Glomerular visceral epithelial cell (primary cell): ENCODE results near the gene NUBP1.
A peak's percentile ranks its signal among the peaks of the same experiment; 100 is the strongest.
"Not testable (repeated sequence)": the region's sequence is repeated elsewhere in the genome, so short reads cannot be mapped to it uniquely, and the experiment has no call there.

Source experiments
- DNase-seq: peaks from one replicate; pipeline ENCODE4 v3.0.0-alpha.2; 2016; ENCODE audit errors: extremely low spot score

Gene NUBP1

GRCh38 chr16:10751291-10751697 lies 7.7 kb downstream of the NUBP1 start:
- DNase-seq = no peak

GRCh38 chr16:10752843-10753523 lies 9.3 kb downstream of the NUBP1 start:
- DNase-seq = no peak

GRCh38 chr16:10753670-10754069 lies 10.0 kb downstream of the NUBP1 start:
- no peak for DNase-seq

GRCh38 chr16:10754941-10755340 lies 11.3 kb downstream of the NUBP1 start:
- DNase-seq = peak; percentile 29

GRCh38 chr16:10756574-10756973 lies 12.9 kb downstream of the NUBP1 start:
- no peak for DNase-seq

- no peak for DNase-seq
These were observed 17.2 kb downstream of the NUBP1 start for GRCh38 chr16:10760858-10761257.

- no peak for DNase-seq
These were observed 17.7 kb downstream of the NUBP1 start for GRCh38 chr16:10761373-10761772.

GRCh38 chr16:10762336-10763016 lies 18.8 kb downstream of the NUBP1 start:
- DNase-seq = no peak

- no peak for DNase-seq
These were observed 19.8 kb downstream of the NUBP1 start for GRCh38 chr16:10763456-10763855.

- no peak for DNase-seq
These were observed 22.1 kb downstream of the NUBP1 start for GRCh38 chr16:10765772-10766171.

GRCh38 chr16:10767127-10767526 lies 23.5 kb downstream of the NUBP1 start:
- no peak for DNase-seq

- DNase-seq = no peak
These were observed 25.7 kb downstream of the NUBP1 start for GRCh38 chr16:10769381-10769780.

- DNase-seq = no peak
These were observed 27.3 kb downstream of the NUBP1 start for GRCh38 chr16:10770907-10771306.

- no peak for DNase-seq
These were observed 32.6 kb downstream of the NUBP1 start for GRCh38 chr16:10776280-10776679.

GRCh38 chr16:10776923-10777322 lies 33.3 kb downstream of the NUBP1 start:
- DNase-seq = not testable (repeated sequence)

GRCh38 chr16:10777356-10777755 lies 33.7 kb downstream of the NUBP1 start:
- no peak for DNase-seq

- not testable (repeated sequence) for DNase-seq
These were observed 36.3 kb downstream of the NUBP1 start for GRCh38 chr16:10779908-10780307.

- DNase-seq = no peak
These were observed 37.0 kb downstream of the NUBP1 start for GRCh38 chr16:10780628-10781027.

- no peak for DNase-seq
These were observed 39.0 kb downstream of the NUBP1 start for GRCh38 chr16:10782628-10783027.

- DNase-seq = no peak
These were observed 43.7 kb downstream of the NUBP1 start for GRCh38 chr16:10787304-10787703.

GRCh38 chr16:10788630-10789029 lies 45.0 kb downstream of the NUBP1 start:
- not testable (repeated sequence) for DNase-seq

GRCh38 chr16:10791048-10791447 lies 47.4 kb downstream of the NUBP1 start:
- no peak for DNase-seq

- DNase-seq = no peak
These were observed 56.1 kb downstream of the NUBP1 start for GRCh38 chr16:10799736-10800135.

- DNase-seq = no peak
These were observed 61.7 kb downstream of the NUBP1 start for GRCh38 chr16:10805334-10805733.
